Kidney (tissue), 14 donors: Measurements from ENCODE around the gene PIGU. TPM values are rescaled to one million over a fixed set of nuclear protein-coding genes. Genes with fewer than 3 reads are reported as not detected.

Source experiments
- DNase-seq, 5 donors: peaks; one replicate each; pipeline ENCODE4 v3.0.0-alpha.2; 2013 to 2020
- FAIRE-seq: peaks from 2 replicates; lab custom pipeline; 2012; peaks lifted over from hg19 to GRCh38; lab: Jason Lieb, UNC
- H3K27ac ChIP-seq, 2 donors: one replicate each; pipeline ENCODE4 v1.7.0; 2013; ENCODE audit warnings: low read depth in 2 of 2, low read length in 2 of 2, inconsistent platforms in 1 of 2
- H3K27me3 ChIP-seq: one replicate; pipeline ENCODE4 v1.7.1; 2013; ENCODE audit warnings: low read length, inconsistent platforms; ENCODE audit not compliant: control insufficient read depth, insufficient read depth
- H3K36me3 ChIP-seq, 3 donors: one replicate each; pipeline versions ENCODE4 v1.7.0 to v1.7.1; 2013; ENCODE audit warnings: low read length in 3 of 3, control low read depth in 1 of 3, inconsistent platforms in 1 of 3; ENCODE audit not compliant: insufficient read depth in 3 of 3, control insufficient read depth in 2 of 3
- H3K4me1 ChIP-seq, 3 donors: one replicate each; pipeline versions ENCODE4 v1.7.0 to v1.7.1; 2013; ENCODE audit warnings: low read length in 3 of 3, inconsistent platforms in 1 of 3, low read depth in 1 of 3; ENCODE audit not compliant: control insufficient read depth in 2 of 3, insufficient read depth in 2 of 3
- H3K4me3 ChIP-seq, 3 donors: one replicate each; pipeline versions ENCODE4 v1.7.0 to v1.8.1; 2013; ENCODE audit warnings: low read length in 3 of 3, control low read depth in 1 of 3, inconsistent platforms in 1 of 3
- H3K9ac ChIP-seq, 3 donors: one replicate each; pipeline versions ENCODE4 v1.7.0 to v1.7.1; 2013; ENCODE audit warnings: low read length in 3 of 3, control low read depth in 1 of 3, inconsistent platforms in 1 of 3
- H3K9me3 ChIP-seq, 3 donors: one replicate each; pipeline versions ENCODE4 v1.7.0 to v1.7.1; 2013; ENCODE audit warnings: low read length in 3 of 3, control low read depth in 1 of 3, inconsistent platforms in 1 of 3; ENCODE audit not compliant: control insufficient read depth in 2 of 3, insufficient read depth in 1 of 3
- intact Hi-C: fragments of 100-400 bp; cut with DNase I; formaldehyde crosslinking; loops from one replicate; pipeline ENCODE4 v1.11.1; 2022
- polyA plus RNA-seq: library from polyadenylated mRNA; stranded (reverse); fragments of 350-450 nt; fragmentation: Illumina TruSeq; extraction: RNeasy Lipid Tissue Mini Kit (QIAGEN cat#74804); gene quantifications from one replicate; pipeline ENCODE4 v1.2.3, GENCODE V29; 2014; ENCODE audit warnings: low read depth, low replicate concordance; ENCODE audit not compliant: insufficient read depth
- total RNA-seq: library from RNA; stranded (reverse); fragmentation: NEBNext Ultra II Directional; extraction: Animal tissue kit (Norgen Biotek cat#: 25700); gene quantifications from one replicate; pipeline ENCODE4 v1.2.1, GENCODE V29; 2021
- TF ChIP-seq, protein P1 (sequence below): IDR thresholded peaks from 3 replicates; pipeline ENCODE4 v1.5.1; 2012; ENCODE audit warnings: mild to moderate bottlenecking, moderate library complexity, borderline replicate concordance; ENCODE audit not compliant: insufficient read depth; ENCODE audit errors: extremely low read depth
- donor health status: control.
- donor health status: control.
- donor health status: control.
- donor health status: control.
- donor health status: control.
- donor health status: DM: yes; HTN: yes; CAD: no.
- donor health status: Normal renal cell carcinoma (clear cell type).

The PIGU gene
- total and polyA plus RNA-seq, 2 donors from 2014 or later = 15.9 to 42.0 TPM

DNA sequence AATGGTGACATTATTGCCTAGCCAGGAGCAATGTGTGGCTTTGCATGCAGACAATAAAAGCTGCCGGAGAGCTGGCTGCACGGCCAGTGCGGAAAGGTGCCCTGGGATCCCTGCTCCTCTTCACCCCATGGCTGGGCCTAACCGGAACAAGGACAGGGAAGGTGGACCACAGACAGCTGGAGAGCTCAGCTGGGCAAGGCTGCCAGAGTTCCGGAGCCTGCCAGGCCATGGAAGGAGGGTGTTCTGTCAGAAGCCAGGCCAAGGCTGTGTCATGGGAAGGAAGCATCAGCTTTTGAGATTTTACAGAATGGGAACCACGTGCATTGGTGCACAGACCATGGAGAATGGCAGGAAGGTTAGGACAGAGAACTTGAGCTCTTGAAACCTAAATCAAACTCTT lies 93.3 kb downstream of the PIGU start:
- no peak for FAIRE-seq
- intact Hi-C loops = no loop called here
- DNase-seq = no peak
- peaks cover 0 to 4% (median 2%) of the 10 kb centered on the region in 3 donors for H3K36me3 ChIP-seq
- no peaks in the 10 kb centered on the region for H3K27me3 ChIP-seq
- H3K4me3 ChIP-seq = no peak overlapping the region
- H3K4me1 ChIP-seq = peaks cover 0 to under 1% (median 0%) of the 10 kb centered on the region in 3 donors
- H3K27ac ChIP-seq = no peak overlapping the region
- no peaks in the 10 kb centered on the region for H3K9me3 ChIP-seq
- TF ChIP-seq, protein P1, sequence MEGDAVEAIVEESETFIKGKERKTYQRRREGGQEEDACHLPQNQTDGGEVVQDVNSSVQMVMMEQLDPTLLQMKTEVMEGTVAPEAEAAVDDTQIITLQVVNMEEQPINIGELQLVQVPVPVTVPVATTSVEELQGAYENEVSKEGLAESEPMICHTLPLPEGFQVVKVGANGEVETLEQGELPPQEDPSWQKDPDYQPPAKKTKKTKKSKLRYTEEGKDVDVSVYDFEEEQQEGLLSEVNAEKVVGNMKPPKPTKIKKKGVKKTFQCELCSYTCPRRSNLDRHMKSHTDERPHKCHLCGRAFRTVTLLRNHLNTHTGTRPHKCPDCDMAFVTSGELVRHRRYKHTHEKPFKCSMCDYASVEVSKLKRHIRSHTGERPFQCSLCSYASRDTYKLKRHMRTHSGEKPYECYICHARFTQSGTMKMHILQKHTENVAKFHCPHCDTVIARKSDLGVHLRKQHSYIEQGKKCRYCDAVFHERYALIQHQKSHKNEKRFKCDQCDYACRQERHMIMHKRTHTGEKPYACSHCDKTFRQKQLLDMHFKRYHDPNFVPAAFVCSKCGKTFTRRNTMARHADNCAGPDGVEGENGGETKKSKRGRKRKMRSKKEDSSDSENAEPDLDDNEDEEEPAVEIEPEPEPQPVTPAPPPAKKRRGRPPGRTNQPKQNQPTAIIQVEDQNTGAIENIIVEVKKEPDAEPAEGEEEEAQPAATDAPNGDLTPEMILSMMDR = no peak
- H3K9ac ChIP-seq = no peak overlapping the region

DNA sequence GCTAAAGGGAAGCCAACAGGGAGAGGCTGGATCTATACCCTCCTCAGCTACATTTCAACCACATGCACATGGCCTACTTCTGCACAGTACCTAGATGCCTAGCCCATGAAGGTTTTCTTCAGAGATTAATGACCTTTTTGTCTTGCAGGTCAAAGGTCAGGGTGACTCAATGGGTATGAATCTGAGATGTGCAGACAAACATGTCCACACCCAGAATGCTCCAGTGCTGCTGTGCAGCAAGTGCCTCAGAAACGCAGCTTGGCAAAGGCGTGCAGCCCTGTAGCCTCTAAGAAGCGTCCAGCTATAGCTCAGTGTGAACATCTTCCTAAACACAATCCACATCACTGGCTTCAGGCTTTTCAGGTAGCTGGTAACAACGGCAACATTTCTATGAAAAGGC lies 94.0 kb downstream of the PIGU start:
- peaks cover 0 to 3% (median 0%) of the 10 kb centered on the region in 3 donors for H3K4me1 ChIP-seq
- FAIRE-seq (no peak), DNase-seq (no peak)
- H3K27ac ChIP-seq = no peak overlapping the region
- H3K27me3 ChIP-seq = no peaks in the 10 kb centered on the region
- no peaks in the 10 kb centered on the region for H3K9me3 ChIP-seq
- peaks cover 0 to 4% (median 2%) of the 10 kb centered on the region in 3 donors for H3K36me3 ChIP-seq
- H3K4me3 ChIP-seq = no peak overlapping the region
- TF ChIP-seq, protein P1 = no peak
- intact Hi-C loops = no loop called here
- no peak overlapping the region for H3K9ac ChIP-seq

DNA sequence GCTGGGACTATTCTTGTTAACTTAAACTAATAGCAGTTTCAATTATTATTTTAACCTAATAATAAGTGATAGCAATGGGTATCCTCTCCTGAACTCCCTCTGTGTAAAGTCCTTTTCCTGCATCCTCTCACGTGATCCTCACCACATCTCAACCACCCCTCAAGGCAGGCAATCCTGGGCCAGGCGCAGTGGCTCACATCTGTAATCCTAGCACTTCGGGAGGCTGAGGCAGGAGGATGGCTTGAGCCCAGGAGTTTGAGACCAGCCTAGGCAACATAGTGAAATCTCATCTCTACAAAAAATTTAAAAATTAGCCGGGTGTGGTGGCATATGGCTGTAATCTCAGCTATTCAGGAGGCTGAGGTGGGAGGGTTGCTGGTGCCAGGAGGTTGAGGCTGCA lies 94.7 kb downstream of the PIGU start:
- intact Hi-C loops = no loop called here
- no peak overlapping the region for H3K4me3 ChIP-seq
- no peak for DNase-seq
- no peak for FAIRE-seq
- H3K27ac ChIP-seq = no peak overlapping the region
- no peak overlapping the region for H3K9ac ChIP-seq
- H3K36me3 ChIP-seq = peaks cover 0 to 4% (median 2%) of the 10 kb centered on the region in 3 donors
- H3K9me3 ChIP-seq = no peaks in the 10 kb centered on the region
- TF ChIP-seq, protein P1 = no peak
- peaks cover 0 to 3% (median 0%) of the 10 kb centered on the region in 3 donors for H3K4me1 ChIP-seq
- no peaks in the 10 kb centered on the region for H3K27me3 ChIP-seq
